ENCODE measurements around the gene B2M. TPM values are rescaled to one million over a fixed set of nuclear protein-coding genes. Genes with fewer than 3 reads are reported as not detected.

B2M gene
- 21.5 TPM for total RNA-seq (ENCODE audit: unreplicated experiment)
- long read RNA-seq, transcript B2M-204 (4 exons, 1,705 nt), result major isoform, 28 of 28 reads
- long read RNA-seq, partial matches to known transcripts, result 0 of 28 reads
- long read RNA-seq, other reads (novel, unspliced or antisense), result 0 of 28 reads

- no peaks in the 10 kb centered on the region for H3K4me1 Mint-ChIP-seq (ENCODE audit: low read depth, unreplicated experiment)
- peaks cover 3% of the 10 kb centered on the region for H3K27me3 Mint-ChIP-seq (ENCODE audit: unreplicated experiment)
- peak; percentile 91 for DNase-seq
- no peaks in the 10 kb centered on the region for H3K9me3 Mint-ChIP-seq (ENCODE audit: unreplicated experiment)
- H3K4me3 Mint-ChIP-seq (ENCODE audit: unreplicated experiment), result peak within 1 kb of the TSS; percentile 98
- no peaks in the 10 kb centered on the region for H3K36me3 Mint-ChIP-seq (ENCODE audit: unreplicated experiment)
- peak within 1 kb of the TSS; percentile 73 for H3K27ac Mint-ChIP-seq (ENCODE audit: unreplicated experiment)
- no peak for TF ChIP-seq CTCF (IDR thresholded peaks at IDR 0.05; ENCODE audit: partially characterized antibody, unreplicated experiment)
Measured at GRCh38 chr15:44711096-44711742, at the start of gene B2M, which contains the start of gene PATL2. B2M (plus strand) TSS chr15:44711517; CDS start chr15:44711547, 30 bp downstream. PATL2 (minus strand) TSS chr15:44711323; CDS start chr15:44676490, 34,833 bp downstream.

- no peak overlapping the region for H3K4me3 Mint-ChIP-seq (ENCODE audit: unreplicated experiment)
- peaks cover 3% of the 10 kb centered on the region for H3K9me3 Mint-ChIP-seq (ENCODE audit: unreplicated experiment)
- no peak for TF ChIP-seq CTCF (IDR thresholded peaks at IDR 0.05; ENCODE audit: partially characterized antibody, unreplicated experiment)
- no peaks in the 10 kb centered on the region for H3K36me3 Mint-ChIP-seq (ENCODE audit: unreplicated experiment)
- H3K4me1 Mint-ChIP-seq (ENCODE audit: low read depth, unreplicated experiment), result no peaks in the 10 kb centered on the region
- H3K27me3 Mint-ChIP-seq (ENCODE audit: unreplicated experiment), result no peaks in the 10 kb centered on the region
- no peak for DNase-seq
- H3K27ac Mint-ChIP-seq (ENCODE audit: unreplicated experiment), result no peak overlapping the region
Measured at GRCh38 chr15:44661576-44661975, 49.7 kb upstream of the B2M start.

GRCh38 chr15:44662478-44663409 is 48.6 kb upstream of the B2M start:
- peak; percentile 61 for DNase-seq
- Mint-ChIP-seq H3K9me3 (ENCODE audit: unreplicated experiment) (peaks cover 3% of the 10 kb centered on the region), H3K27me3 (ENCODE audit: unreplicated experiment) (peaks cover 1% of the 10 kb centered on the region), H3K27ac (ENCODE audit: unreplicated experiment) (peak overlapping the region; percentile 90), H3K4me3 (ENCODE audit: unreplicated experiment) (peak overlapping the region; percentile 96), H3K36me3 (ENCODE audit: unreplicated experiment) (no peaks in the 10 kb centered on the region), H3K4me1 (ENCODE audit: low read depth, unreplicated experiment) (no peaks in the 10 kb centered on the region)
- no peak for TF ChIP-seq CTCF (IDR thresholded peaks at IDR 0.05; ENCODE audit: partially characterized antibody, unreplicated experiment)

- Mint-ChIP-seq H3K4me3 (ENCODE audit: unreplicated experiment) (peak within 1 kb of the TSS; percentile 96), H3K4me1 (ENCODE audit: low read depth, unreplicated experiment) (no peaks in the 10 kb centered on the region), H3K36me3 (ENCODE audit: unreplicated experiment) (no peaks in the 10 kb centered on the region), H3K27ac (ENCODE audit: unreplicated experiment) (peak within 1 kb of the TSS; percentile 90), H3K27me3 (ENCODE audit: unreplicated experiment) (peaks cover 1% of the 10 kb centered on the region), H3K9me3 (ENCODE audit: unreplicated experiment) (peaks cover 3% of the 10 kb centered on the region)
- TF ChIP-seq CTCF (IDR thresholded peaks at IDR 0.05; ENCODE audit: partially characterized antibody, unreplicated experiment), result peak; percentile 93
- peak; percentile 99 for DNase-seq
Measured at GRCh38 chr15:44663410-44664308, 47.7 kb upstream of the B2M start, which contains the start of gene SPG11. SPG11 (minus strand) TSS chr15:44663662; CDS start chr15:44663647, 15 bp downstream.

All from glutamatergic neuron (in vitro differentiated cells).